ENCODE measurements around the gene ALG13. TPM values are rescaled to one million over a fixed set of nuclear protein-coding genes. Genes with fewer than 3 reads are reported as not detected.

ALG13 gene
- polyA plus RNA-seq = 40.9 and 49.5 TPM in 2 replicates

DNA sequence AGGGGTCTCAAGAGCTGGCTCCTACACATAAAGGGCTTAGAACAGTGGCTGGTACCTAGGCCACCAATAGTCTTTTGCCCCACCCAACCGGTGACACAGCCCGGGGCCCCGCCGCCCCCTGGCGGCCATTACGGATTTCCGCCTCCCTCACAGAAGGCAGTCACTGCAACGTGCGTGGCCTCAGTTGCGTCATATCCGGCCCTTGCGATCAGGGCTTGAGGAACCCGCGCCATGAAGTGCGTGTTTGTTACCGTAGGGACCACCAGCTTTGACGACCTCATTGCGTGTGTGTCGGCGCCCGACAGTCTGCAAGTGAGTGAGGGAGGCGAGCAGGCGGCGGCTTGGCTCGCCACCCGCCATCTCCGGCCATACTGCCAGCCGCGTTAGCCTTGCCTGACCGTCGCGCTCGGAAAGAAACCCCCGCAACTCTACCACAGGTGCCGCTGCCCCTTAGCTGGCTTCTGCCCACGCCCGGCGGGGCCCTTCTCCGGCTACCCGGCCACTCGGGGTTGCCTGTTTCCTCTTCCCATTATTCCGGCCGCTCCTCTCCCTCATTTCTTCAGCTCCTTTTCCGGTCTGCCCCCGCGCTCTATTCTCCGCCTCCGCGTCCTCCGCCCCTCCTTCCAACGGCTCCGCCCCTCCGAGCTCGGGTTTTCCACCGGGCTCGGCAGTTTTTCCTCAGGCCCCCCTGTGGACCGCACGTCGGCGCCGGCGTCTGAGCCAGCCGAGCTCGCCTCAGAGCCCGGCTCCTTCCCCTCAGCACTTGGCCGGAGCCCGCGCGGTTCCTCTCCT is at the start of gene ALG13:
Gene ALG13, plus strand, starts transcription at position 183 of the 792 bp plus-strand sequence. Its CDS starts 49 bp downstream, at position 232.

Other genes starting within 250 kb of the ALG13 start
- gene SERTM2, start 169.5 kb upstream of the ALG13 start, polyA plus RNA-seq = not detected in 2 replicates
- gene TRPC5OS, start 195.0 kb downstream of the ALG13 start, polyA plus RNA-seq = not detected in 2 replicates

Data from Purkinje cell (primary cell).